Caco-2 (cell line): ENCODE measurements around the gene AOC1. TPM values are rescaled to one million over a fixed set of nuclear protein-coding genes. Genes with fewer than 3 reads are reported as not detected.

Experiments
- BruUV-seq: library from RNA; stranded (reverse); fragments of 400-500 nt; replicated peaks from 2 replicates; lab custom pipeline; 2021; lab: Mats Ljungman, UMichigan
- CTCF ChIA-PET: fragments of 300-600 bp; sonication (Branson Sonifier 250); formaldehyde crosslinking; loops from one replicate; lab custom pipeline; 2022; ENCODE audit warnings: antibody characterized with exemption; lab: Charles Lee
- POLR2A ChIA-PET: fragments of 300-600 bp; sonication (Branson Sonifier 250); formaldehyde crosslinking; loops from one replicate; lab custom pipeline; 2022; ENCODE audit warnings: antibody characterized with exemption; lab: Charles Lee
- DNase-seq, 2 experiments: peaks; one replicate each; pipeline versions ENCODE4 v3.0.0 to v3.0.0-alpha.2; 2020 to 2022
- H3K27me3 ChIP-seq: replicated peaks from 2 replicates; pipeline ENCODE4 v1.6.0; 2011; ENCODE audit warnings: low read length; ENCODE audit not compliant: control insufficient read depth, insufficient read depth
- H3K36me3 ChIP-seq: 2 replicates; pipeline ENCODE4 v1.5.1; 2011; ENCODE audit warnings: low read length; ENCODE audit not compliant: control insufficient read depth, insufficient read depth
- H3K4me1 ChIP-seq: fragments of 250-450 bp; sonication (Bioruptor Pico); 2 replicates; pipeline ENCODE4 v1.5.1; 2020; ENCODE audit warnings: mild to moderate bottlenecking
- H3K4me3 ChIP-seq: 2 replicates; pipeline ENCODE4 v1.5.1; 2011; ENCODE audit warnings: low read depth, mild to moderate bottlenecking, control low read depth, low read length
- H3K9me3 ChIP-seq: fragments of 250-450 bp; sonication (Bioruptor Pico); 2 replicates; pipeline ENCODE4 v1.5.1; 2020; ENCODE audit warnings: mild to moderate bottlenecking, moderate library complexity
- H3K27ac Mint-ChIP-seq: one replicate; pipeline ENCODE4 v1.8.0; 2022; ENCODE audit warnings: mixed read lengths; ENCODE audit not compliant: unreplicated experiment
- H3K27me3 Mint-ChIP-seq: one replicate; pipeline ENCODE4 v1.8.0; 2022; ENCODE audit warnings: mixed read lengths; ENCODE audit not compliant: insufficient read depth, unreplicated experiment
- H3K36me3 Mint-ChIP-seq: one replicate; pipeline ENCODE4 v1.8.0; 2022; ENCODE audit warnings: mild to moderate bottlenecking, mixed read lengths; ENCODE audit not compliant: insufficient read depth, unreplicated experiment
- H3K4me1 Mint-ChIP-seq: one replicate; pipeline ENCODE4 v1.8.0; 2022; ENCODE audit warnings: low read depth, mixed read lengths; ENCODE audit not compliant: unreplicated experiment
- H3K4me3 Mint-ChIP-seq: one replicate; pipeline ENCODE4 v1.8.0; 2022; ENCODE audit warnings: mild to moderate bottlenecking, moderate library complexity, mixed read lengths; ENCODE audit not compliant: unreplicated experiment
- H3K9me3 Mint-ChIP-seq: one replicate; pipeline ENCODE4 v1.8.0; 2022; ENCODE audit warnings: mixed read lengths; ENCODE audit not compliant: unreplicated experiment
- intact Hi-C: fragments of 100-400 bp; cut with micrococcal nuclease; formaldehyde crosslinking; loops from one replicate; pipeline ENCODE4 v1.10.0; 2022; ENCODE audit not compliant: unreplicated experiment
- total RNA-seq: library from RNA; stranded (reverse); gene quantifications from 2 replicates; pipeline ENCODE4 v1.2.3, GENCODE V29; 2022
- TF ChIP-seq, protein P1 (sequence below), 2 experiments: fragments of 200-600 bp in 1 of 2; IDR thresholded peaks; 1 replicate in 1 of 2; 2 replicates in 1 of 2; pipeline versions ENCODE4 v1.5.1 to v1.8.0; 2011 to 2022; ENCODE audit warnings: antibody characterized with exemption in 1 of 2, control low read depth in 1 of 2, inconsistent platforms in 1 of 2, low read depth in 1 of 2, low read length in 1 of 2, mild to moderate bottlenecking in 1 of 2, moderate library complexity in 1 of 2; ENCODE audit not compliant: insufficient read depth in 1 of 2, severe bottlenecking in 1 of 2, unreplicated experiment in 1 of 2

AOC1 gene
- total RNA-seq, 1 experiment from 2014 or later: 3.5 TPM

DNA sequence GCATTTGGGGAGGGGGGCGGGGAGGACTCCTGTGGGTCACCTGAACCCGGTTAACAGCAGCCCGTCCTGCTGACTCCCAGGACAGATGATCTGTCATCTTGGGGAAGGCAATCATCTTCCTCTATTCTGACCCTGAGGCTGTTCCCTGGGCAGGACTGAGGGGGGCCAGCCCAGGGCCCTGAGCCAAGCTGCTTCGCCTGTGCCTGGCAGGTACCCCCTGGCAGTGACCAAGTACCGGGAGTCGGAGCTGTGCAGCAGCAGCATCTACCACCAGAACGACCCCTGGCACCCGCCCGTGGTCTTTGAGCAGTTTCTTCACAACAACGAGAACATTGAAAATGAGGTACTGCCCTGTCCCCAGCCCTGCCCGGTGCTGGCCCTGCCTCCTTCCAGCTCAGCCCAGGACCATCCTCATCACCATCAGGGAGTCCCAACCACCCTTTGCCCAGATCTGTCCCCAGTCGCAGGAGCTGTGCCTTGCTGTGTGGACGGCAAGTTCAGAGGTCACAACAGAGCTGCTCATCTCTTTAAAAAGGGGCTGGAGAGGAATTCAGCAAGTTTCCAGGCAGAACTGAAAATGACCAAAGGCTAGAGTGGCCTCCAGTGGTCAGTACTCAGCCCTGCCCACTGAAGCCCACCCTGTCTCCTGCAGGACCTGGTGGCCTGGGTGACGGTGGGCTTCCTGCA is 8.1 kb downstream of the AOC1 start:
- no peaks in the 10 kb centered on the region for H3K36me3 ChIP-seq
- intact Hi-C loops: loop anchor here (1.0 kb wide), 1 partner anchor 82 kb away; no protein-coding TSS in a partner anchor
- no peaks in the 10 kb centered on the region for H3K9me3 ChIP-seq
- no peak overlapping the region for H3K4me3 ChIP-seq
- H3K4me1 Mint-ChIP-seq: peaks cover 6% of the 10 kb centered on the region
- H3K36me3 Mint-ChIP-seq: no peaks in the 10 kb centered on the region
- CTCF ChIA-PET: interaction anchor here (0.6 to 1.1 kb wide), 3 partner anchors 72 to 168 kb away, joined by 3 to 5 read pairs (median 5); partner anchors contain the start of gene ABCB8
- H3K4me3 Mint-ChIP-seq: no peak overlapping the region
- peaks cover 12% of the 10 kb centered on the region for H3K9me3 Mint-ChIP-seq
- POLR2A ChIA-PET: no interaction called here
- no peak overlapping the region for H3K27ac Mint-ChIP-seq
- no peaks in the 10 kb centered on the region for H3K4me1 ChIP-seq
- TF ChIP-seq, protein P1, sequence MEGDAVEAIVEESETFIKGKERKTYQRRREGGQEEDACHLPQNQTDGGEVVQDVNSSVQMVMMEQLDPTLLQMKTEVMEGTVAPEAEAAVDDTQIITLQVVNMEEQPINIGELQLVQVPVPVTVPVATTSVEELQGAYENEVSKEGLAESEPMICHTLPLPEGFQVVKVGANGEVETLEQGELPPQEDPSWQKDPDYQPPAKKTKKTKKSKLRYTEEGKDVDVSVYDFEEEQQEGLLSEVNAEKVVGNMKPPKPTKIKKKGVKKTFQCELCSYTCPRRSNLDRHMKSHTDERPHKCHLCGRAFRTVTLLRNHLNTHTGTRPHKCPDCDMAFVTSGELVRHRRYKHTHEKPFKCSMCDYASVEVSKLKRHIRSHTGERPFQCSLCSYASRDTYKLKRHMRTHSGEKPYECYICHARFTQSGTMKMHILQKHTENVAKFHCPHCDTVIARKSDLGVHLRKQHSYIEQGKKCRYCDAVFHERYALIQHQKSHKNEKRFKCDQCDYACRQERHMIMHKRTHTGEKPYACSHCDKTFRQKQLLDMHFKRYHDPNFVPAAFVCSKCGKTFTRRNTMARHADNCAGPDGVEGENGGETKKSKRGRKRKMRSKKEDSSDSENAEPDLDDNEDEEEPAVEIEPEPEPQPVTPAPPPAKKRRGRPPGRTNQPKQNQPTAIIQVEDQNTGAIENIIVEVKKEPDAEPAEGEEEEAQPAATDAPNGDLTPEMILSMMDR (IDR thresholded peaks at IDR 0.05; ENCODE audit: insufficient read depth in 1 of 2, low read depth in 1 of 2, low read length in 1 of 2, severe bottlenecking in 1 of 2, unreplicated experiment in 1 of 2): peak in 1 of 2 experiments; percentile 40
- no peaks in the 10 kb centered on the region for H3K27me3 ChIP-seq
- peak in 1 of 2 experiments; percentile 22 for DNase-seq
- no peaks in the 10 kb centered on the region for H3K27me3 Mint-ChIP-seq
- BruUV-seq: no TSS peak

- Mint-ChIP-seq H3K36me3 (no peaks in the 10 kb centered on the region), H3K27ac (no peak overlapping the region), H3K4me3 (no peak overlapping the region), H3K9me3 (peaks cover 12% of the 10 kb centered on the region), H3K4me1 (peaks cover 3% of the 10 kb centered on the region), H3K27me3 (no peaks in the 10 kb centered on the region)
- POLR2A ChIA-PET: no interaction called here
- Histone ChIP-seq H3K36me3 (no peaks in the 10 kb centered on the region), H3K9me3 (no peaks in the 10 kb centered on the region), H3K27me3 (no peaks in the 10 kb centered on the region), H3K4me3 (no peak overlapping the region), H3K4me1 (no peaks in the 10 kb centered on the region)
- intact Hi-C loops: loop anchor here (1.0 kb wide), 1 partner anchor 83 kb away; no protein-coding TSS in a partner anchor
- TF ChIP-seq, protein P1 (IDR thresholded peaks at IDR 0.05; ENCODE audit: insufficient read depth in 1 of 2, low read depth in 1 of 2, low read length in 1 of 2, severe bottlenecking in 1 of 2, unreplicated experiment in 1 of 2): no peak
- CTCF ChIA-PET: interaction anchor here (0.9 to 1.1 kb wide), 2 partner anchors 73 to 82 kb away, joined by 5 read pairs; no protein-coding TSS in a partner anchor
- BruUV-seq: no TSS peak
- no peak for DNase-seq
Measured at GRCh38 chr7:150860978-150861295, 8.6 kb downstream of the AOC1 start.

GRCh38 chr7:150862356-150862755 is 10.0 kb downstream of the AOC1 start:
- Histone ChIP-seq H3K4me1 (no peaks in the 10 kb centered on the region), H3K9me3 (no peaks in the 10 kb centered on the region), H3K27me3 (no peaks in the 10 kb centered on the region), H3K36me3 (no peaks in the 10 kb centered on the region), H3K4me3 (no peak overlapping the region)
- TF ChIP-seq, protein P1 (IDR thresholded peaks at IDR 0.05; ENCODE audit: insufficient read depth in 1 of 2, low read depth in 1 of 2, low read length in 1 of 2, severe bottlenecking in 1 of 2, unreplicated experiment in 1 of 2): no peak
- no peaks in the 10 kb centered on the region for H3K4me1 Mint-ChIP-seq
- H3K27ac Mint-ChIP-seq: no peak overlapping the region
- POLR2A ChIA-PET: no interaction called here
- BruUV-seq: no TSS peak
- no peak for DNase-seq
- CTCF ChIA-PET: no interaction called here
- no peaks in the 10 kb centered on the region for H3K27me3 Mint-ChIP-seq
- intact Hi-C loops: no loop called here
- H3K4me3 Mint-ChIP-seq: no peak overlapping the region
- H3K36me3 Mint-ChIP-seq: no peaks in the 10 kb centered on the region
- H3K9me3 Mint-ChIP-seq: peaks cover 12% of the 10 kb centered on the region
